PC-3 (cell line): ENCODE results near the gene FBXO5. TPM values are rescaled to one million over a fixed set of nuclear protein-coding genes. Genes with fewer than 3 reads are reported as not detected.

Experiments
- ATAC-seq: fragments of 200-7000 bp; cut with Tn5 transposase; 2 replicates; pipeline ENCODE4 v1.9.1; 2020; ENCODE audit warnings: mild to moderate bottlenecking, moderate library complexity
- BruUV-seq: library from RNA; stranded (reverse); fragments of 400-500 nt; replicated peaks from 2 replicates; lab custom pipeline; 2021; lab: Mats Ljungman, UMichigan
- CTCF ChIA-PET: fragments of 300-600 bp; sonication (Branson Sonifier 250); formaldehyde crosslinking; loops from one replicate; lab custom pipeline; 2022; ENCODE audit warnings: antibody characterized with exemption; lab: Charles Lee
- POLR2A ChIA-PET: fragments of 300-600 bp; sonication (Branson Sonifier 250); formaldehyde crosslinking; loops from one replicate; lab custom pipeline; 2022; ENCODE audit warnings: antibody characterized with exemption; ENCODE audit not compliant: unreplicated experiment; lab: Charles Lee
- DNase-seq: peaks from one replicate; pipeline ENCODE4 v3.0.0-alpha.2; 2015
- H2AFZ ChIP-seq: fragments of 300-600 bp; sonication (generic); 2 replicates; pipeline ENCODE4 v1.6.0; 2016; ENCODE audit warnings: antibody characterized with exemption, low read length
- H3F3A ChIP-seq: fragments of 300-600 bp; sonication (generic); one replicate; pipeline ENCODE4 v1.6.0; 2017; ENCODE audit warnings: antibody characterized with exemption, low read length, control low read depth, mild to moderate bottlenecking; ENCODE audit not compliant: unreplicated experiment
- H3K27ac ChIP-seq: fragments of 300-600 bp; sonication (generic); 2 replicates; pipeline ENCODE4 v1.5.1; 2016; ENCODE audit warnings: mild to moderate bottlenecking, low read length
- H3K27me3 ChIP-seq: fragments of 300-600 bp; sonication (generic); 2 replicates; pipeline ENCODE4 v1.6.1; 2016; ENCODE audit warnings: low read length, mixed read lengths
- H3K36me3 ChIP-seq: fragments of 300-600 bp; sonication (generic); 2 replicates; pipeline ENCODE4 v1.6.1; 2016; ENCODE audit warnings: low read depth, mixed run types, low read length, mixed read lengths
- H3K4me1 ChIP-seq: fragments of 300-600 bp; sonication (generic); 2 replicates; pipeline ENCODE4 v1.5.1; 2016; ENCODE audit warnings: low read length; ENCODE audit not compliant: insufficient read depth
- H3K4me2 ChIP-seq: fragments of 300-600 bp; sonication (generic); 2 replicates; pipeline ENCODE4 v1.6.0; 2016; ENCODE audit warnings: low read length
- H3K4me3 ChIP-seq: fragments of 300-600 bp; sonication (generic); 2 replicates; pipeline ENCODE4 v1.5.1; 2016; ENCODE audit warnings: mild to moderate bottlenecking, low read length, mixed read lengths
- H3K79me2 ChIP-seq: fragments of 300-600 bp; sonication (generic); 2 replicates; pipeline ENCODE4 v1.6.1; 2017; ENCODE audit warnings: low read length, mixed read lengths
- H3K9ac ChIP-seq: fragments of 300-600 bp; sonication (generic); 2 replicates; pipeline ENCODE4 v1.6.0; 2016; ENCODE audit warnings: mild to moderate bottlenecking, low read length
- H3K9me2 ChIP-seq: fragments of 300-600 bp; sonication (generic); replicated peaks from 2 replicates; pipeline ENCODE4 v1.6.1; 2016; ENCODE audit warnings: mixed run types, low read length, mixed read lengths
- H3K9me3 ChIP-seq: fragments of 300-600 bp; sonication (generic); 2 replicates; pipeline ENCODE4 v1.6.1; 2016; ENCODE audit warnings: low read length, mixed read lengths
- H4K20me1 ChIP-seq: fragments of 300-600 bp; sonication (generic); 2 replicates; pipeline ENCODE4 v1.6.1; 2016; ENCODE audit warnings: low read length, mixed read lengths
- EZH2 ChIP-seq: fragments of 300-600 bp; sonication (generic); IDR thresholded peaks from one replicate; pipeline ENCODE4 v1.6.1; 2017; ENCODE audit warnings: antibody characterized with exemption, mild to moderate bottlenecking, low read length; ENCODE audit not compliant: unreplicated experiment
- EZH2phosphoT487 ChIP-seq: fragments of 300-600 bp; sonication (generic); IDR thresholded peaks from 2 replicates; pipeline ENCODE4 v1.6.1; 2018; ENCODE audit warnings: mild to moderate bottlenecking, antibody characterized with exemption, low read length, borderline replicate concordance
- intact Hi-C: fragments of 100-400 bp; cut with micrococcal nuclease; formaldehyde crosslinking; loops from 2 replicates; pipeline ENCODE4 v1.9.0; 2023
- total RNA-seq: library from RNA; depleted of rRNA; stranded (reverse); fragments of >200 nt; gene quantifications from 2 replicates; pipeline ENCODE4 v1.2.3, GENCODE V29; 2014
- TF ChIP-seq, protein P1 (sequence below): fragments of 300-600 bp; sonication (generic); conservative IDR thresholded peaks from 2 replicates; pipeline ENCODE4 v1.5.1; 2017; ENCODE audit warnings: antibody characterized with exemption, low read depth, mild to moderate bottlenecking, low read length

Gene FBXO5
- total RNA-seq, 1 experiment from 2014 or later: 16.8 TPM

- Histone ChIP-seq H3K4me1 (peaks cover 16% of the 10 kb centered on the region), H3K4me2 (no peak overlapping the region), H3K9ac (no peak overlapping the region), H3K79me2 (peaks cover 87% of the 10 kb centered on the region), H3K4me3 (no peak overlapping the region), H2AFZ (no peak overlapping the region), H4K20me1 (peaks cover 62% of the 10 kb centered on the region), H3K9me2 (no peaks in the 10 kb centered on the region), H3K27ac (no peak overlapping the region), H3K9me3 (no peaks in the 10 kb centered on the region), H3K36me3 (peaks cover 57% of the 10 kb centered on the region), H3F3A (no peaks in the 10 kb centered on the region), H3K27me3 (no peaks in the 10 kb centered on the region)
- DNase-seq (no peak), ATAC-seq (no peak)
- no TSS peak for BruUV-seq
- intact Hi-C loops: no loop called here
- ChIA-PET POLR2A (no interaction called here), CTCF (no interaction called here)
- TF ChIP-seq EZH2phosphoT487: no peak
- TF ChIP-seq, protein P1, sequence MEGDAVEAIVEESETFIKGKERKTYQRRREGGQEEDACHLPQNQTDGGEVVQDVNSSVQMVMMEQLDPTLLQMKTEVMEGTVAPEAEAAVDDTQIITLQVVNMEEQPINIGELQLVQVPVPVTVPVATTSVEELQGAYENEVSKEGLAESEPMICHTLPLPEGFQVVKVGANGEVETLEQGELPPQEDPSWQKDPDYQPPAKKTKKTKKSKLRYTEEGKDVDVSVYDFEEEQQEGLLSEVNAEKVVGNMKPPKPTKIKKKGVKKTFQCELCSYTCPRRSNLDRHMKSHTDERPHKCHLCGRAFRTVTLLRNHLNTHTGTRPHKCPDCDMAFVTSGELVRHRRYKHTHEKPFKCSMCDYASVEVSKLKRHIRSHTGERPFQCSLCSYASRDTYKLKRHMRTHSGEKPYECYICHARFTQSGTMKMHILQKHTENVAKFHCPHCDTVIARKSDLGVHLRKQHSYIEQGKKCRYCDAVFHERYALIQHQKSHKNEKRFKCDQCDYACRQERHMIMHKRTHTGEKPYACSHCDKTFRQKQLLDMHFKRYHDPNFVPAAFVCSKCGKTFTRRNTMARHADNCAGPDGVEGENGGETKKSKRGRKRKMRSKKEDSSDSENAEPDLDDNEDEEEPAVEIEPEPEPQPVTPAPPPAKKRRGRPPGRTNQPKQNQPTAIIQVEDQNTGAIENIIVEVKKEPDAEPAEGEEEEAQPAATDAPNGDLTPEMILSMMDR: no peak
- no peak for TF ChIP-seq EZH2
These were observed 6.1 kb downstream of the FBXO5 start for GRCh38 chr6:152976749-152977148.

DNA sequence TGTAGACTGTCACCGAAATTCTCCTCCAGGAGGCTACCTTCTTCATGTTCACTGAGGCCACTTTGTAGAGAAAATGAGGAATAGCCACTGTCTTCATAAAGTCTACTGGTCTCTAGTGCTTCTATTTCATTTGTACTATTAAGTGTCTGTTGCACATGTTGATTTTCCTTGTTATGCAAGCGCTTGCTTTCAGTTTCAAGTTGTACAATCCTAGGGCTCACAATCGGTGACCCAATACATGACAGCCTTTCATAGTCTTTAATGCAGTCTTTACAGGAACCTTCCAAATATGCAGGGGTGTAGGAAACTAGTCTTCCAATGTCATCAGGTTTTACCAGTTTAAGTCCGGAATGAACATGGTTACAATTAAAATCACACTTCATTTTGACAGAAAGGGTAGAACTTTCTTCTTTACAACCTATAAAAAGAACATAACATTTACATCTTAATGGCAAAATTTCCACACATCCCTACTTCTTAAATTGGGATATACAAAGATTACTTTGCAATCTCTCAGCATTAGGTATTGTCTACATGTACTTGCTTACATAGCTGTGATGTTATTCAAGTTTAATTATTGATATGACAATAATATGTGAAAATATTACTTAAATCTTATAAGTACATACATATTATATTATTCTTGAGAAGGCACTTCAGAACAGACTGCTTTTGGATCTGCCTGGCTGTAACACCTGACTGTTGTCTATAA, 7.5 kb downstream of the FBXO5 start:
- Histone ChIP-seq H4K20me1 (peaks cover 52% of the 10 kb centered on the region), H3K9me2 (no peaks in the 10 kb centered on the region), H3K4me3 (no peak overlapping the region), H3K27me3 (no peaks in the 10 kb centered on the region), H2AFZ (no peak overlapping the region), H3K79me2 (peaks cover 73% of the 10 kb centered on the region), H3K4me1 (peaks cover 15% of the 10 kb centered on the region), H3K36me3 (peaks cover 66% of the 10 kb centered on the region), H3K27ac (no peak overlapping the region), H3K4me2 (no peak overlapping the region; the same call in 1 of the 2 replicates), H3F3A (no peaks in the 10 kb centered on the region), H3K9ac (no peak overlapping the region), H3K9me3 (no peaks in the 10 kb centered on the region)
- ATAC-seq (no peak), DNase-seq (no peak)
- no peak for TF ChIP-seq EZH2phosphoT487
- intact Hi-C loops: no loop called here
- POLR2A ChIA-PET: no interaction called here
- no TSS peak for BruUV-seq
- CTCF ChIA-PET: no interaction called here

DNA sequence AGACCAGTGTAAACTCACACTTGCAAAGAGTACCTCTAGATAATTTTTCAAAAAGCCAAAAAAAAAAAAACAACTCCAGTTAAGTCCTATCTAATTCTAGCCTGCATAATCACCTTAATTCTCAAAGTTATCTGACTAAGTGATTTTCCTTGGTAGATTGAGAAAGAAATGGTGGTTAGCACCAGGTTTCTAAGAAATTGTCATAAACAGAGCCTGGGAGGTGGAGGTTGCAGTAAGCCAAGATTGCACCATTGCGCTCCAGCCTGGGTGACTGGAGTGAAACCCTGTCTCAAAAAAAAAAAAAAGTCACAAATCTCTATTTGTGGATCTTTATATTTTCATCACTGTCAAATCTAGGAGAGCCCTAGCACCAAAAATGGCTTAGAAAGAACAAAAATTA, 8.9 kb downstream of the FBXO5 start:
- no TSS peak for BruUV-seq
- Histone ChIP-seq H3K4me1 (0 out of 2 replicates have a peak, but pooled peaks cover under 1% of the 10 kb centered on the region), H3K4me2 (peak overlapping the region; percentile 2; the same call in 1 of the 2 replicates), H3K27ac (no peak overlapping the region), H3K9ac (no peak overlapping the region), H3K4me3 (no peak overlapping the region), H3K9me3 (no peaks in the 10 kb centered on the region), H3K9me2 (no peaks in the 10 kb centered on the region), H3K79me2 (peaks cover 58% of the 10 kb centered on the region), H3K27me3 (no peaks in the 10 kb centered on the region), H4K20me1 (peaks cover 42% of the 10 kb centered on the region), H3K36me3 (peaks cover 66% of the 10 kb centered on the region), H3F3A (no peaks in the 10 kb centered on the region), H2AFZ (no peak overlapping the region)
- intact Hi-C loops: no loop called here
- ATAC-seq: no peak
- DNase-seq: no peak
- TF ChIP-seq EZH2 (no peak), EZH2phosphoT487 (no peak)
- TF ChIP-seq, protein P1: no peak
- ChIA-PET CTCF (no interaction called here), POLR2A (no interaction called here)
